K562 (cell line): ENCODE measurements around the gene UNC119B. TPM values are rescaled to one million over a fixed set of nuclear protein-coding genes. Genes with fewer than 3 reads are reported as not detected.

Experiments
- ARID1B ChIP-seq: fragments of 450-650 bp; IDR thresholded peaks from 2 replicates; pipeline ENCODE4 v1.6.1; 2016; ENCODE audit warnings: antibody characterized with exemption, mild to moderate bottlenecking, inconsistent platforms
- E2F8 ChIP-seq: fragments of 450-650 bp; IDR thresholded peaks from 2 replicates; pipeline ENCODE4 v1.7.1; 2018; ENCODE audit warnings: mild to moderate bottlenecking, low read depth; ENCODE audit not compliant: partially characterized antibody
- HDAC6 ChIP-seq: IDR thresholded peaks from 2 replicates; pipeline ENCODE4 v1.6.1; 2012; ENCODE audit warnings: low read depth, mild to moderate bottlenecking, control low read depth, inconsistent platforms, low read length, moderate library complexity
- HMGN3 ChIP-seq: IDR thresholded peaks from 2 replicates; pipeline ENCODE4 v1.6.1; 2011; ENCODE audit warnings: borderline replicate concordance, low read depth, mild to moderate bottlenecking, mixed read lengths, low read length; ENCODE audit not compliant: insufficient read length; ENCODE audit errors: extremely low read depth
- MAFF ChIP-seq: IDR thresholded peaks from 2 replicates; pipeline ENCODE4 v1.6.1; 2012; ENCODE audit warnings: low read length, improper control_type of control experiment
- MEF2A ChIP-seq: IDR thresholded peaks from 2 replicates; pipeline ENCODE4 v1.6.1; 2011; ENCODE audit warnings: low read depth, mild to moderate bottlenecking, low read length, moderate library complexity; ENCODE audit not compliant: control insufficient read depth
- MLX ChIP-seq, 2 experiments: fragments of 450-650 bp in 1 of 2; sonication (generic) in 1 of 2; formaldehyde crosslinking; conservative IDR thresholded peaks; 2 replicates each; pipeline versions ENCODE4 v1.4.0 to v1.8.1; 2020 to 2022; ENCODE audit warnings: mild to moderate bottlenecking in 1 of 2, missing genetic modification reagents in 1 of 2
- NFATC3 ChIP-seq: fragments of 450-650 bp; IDR thresholded peaks from 2 replicates; pipeline ENCODE4 v1.6.1; 2017; ENCODE audit warnings: mild to moderate bottlenecking
- NFE2 ChIP-seq: IDR thresholded peaks from 2 replicates; pipeline ENCODE4 v1.6.1; 2014; ENCODE audit warnings: antibody characterized with exemption, low read depth
- NKRF ChIP-seq: fragments of 450-650 bp; IDR thresholded peaks from 2 replicates; pipeline ENCODE4 v1.6.1; 2016; ENCODE audit warnings: borderline replicate concordance
- PTTG1 ChIP-seq: fragments of 450-650 bp; IDR thresholded peaks from 2 replicates; pipeline ENCODE4 v1.6.1; 2016; ENCODE audit warnings: low read depth, mild to moderate bottlenecking, missing genetic modification characterization, missing compliant biosample characterization
- RREB1 ChIP-seq: fragments of 250-450 bp; sonication (Bioruptor Pico); IDR thresholded peaks from 2 replicates; pipeline ENCODE4 v1.4.0; 2020
- SAP30 ChIP-seq: fragments of 200-600 bp; sonication (generic); IDR thresholded peaks from 2 replicates; pipeline ENCODE4 v1.6.1; 2012; ENCODE audit warnings: borderline replicate concordance, low read depth, mild to moderate bottlenecking, moderate library complexity, low read length, control low read depth, inconsistent platforms; ENCODE audit not compliant: insufficient read depth, poor library complexity, severe bottlenecking
- USF1 ChIP-seq: sonication (generic); formaldehyde crosslinking; IDR thresholded peaks from 2 replicates; pipeline ENCODE4 v1.9.0; 2022; ENCODE audit warnings: mild to moderate bottlenecking, missing genetic modification reagents
- ZNF79 ChIP-seq: fragments of 250-450 bp; sonication (Bioruptor Pico); IDR thresholded peaks from 2 replicates; pipeline ENCODE4 v1.4.0; 2020; ENCODE audit warnings: low read depth, mild to moderate bottlenecking, moderate library complexity
- polyA plus RNA-seq, 8 experiments: library from polyadenylated mRNA; depleted of rRNA in 4 of 8; stranded (reverse) in 5 of 8; unstranded in 3 of 8; fragments of >200 nt; fragmentation: Nextera tagmentation in 2 of 8; fragmentation: Illumina TruSeq in 1 of 8; extraction: Ambion mirVana in 2 of 8; extraction: Trizol in 1 of 8; gene quantifications; 2 replicates each; pipeline versions ENCODE4 v1.2.1 to v1.2.3, GENCODE V29; 2011 to 2014; ENCODE audit warnings: inconsistent platforms in 1 of 8, missing spikeins in 1 of 8
- total RNA-seq, 7 experiments: library from RNA; depleted of rRNA in 6 of 7; stranded (reverse); fragments of >200 nt in 6 of 7; fragmentation: Illumina TruSeq in 2 of 7; extraction: Trizol in 2 of 7; gene quantifications; 2 replicates each; pipeline versions ENCODE4 v1.2.1 to v1.2.3, GENCODE V29; 2011 to 2021; ENCODE audit warnings: low replicate concordance in 1 of 7

Gene UNC119B
- total and polyA plus RNA-seq, 9 of the 15 experiments (the other 6 are each of a cell fraction or from before 2014, with no cell fraction given) = 4.0 to 34.5 (median 15.1) TPM

GRCh38 chr12:120710805-120711296, 593 bp downstream of the UNC119B start (continued):
- no peak for TF ChIP-seq RREB1
- TF ChIP-seq NKRF = no peak
- TF ChIP-seq USF1 (CRISPR knock-in tag) = no peak
- TF ChIP-seq E2F8 = no peak
- no peak for TF ChIP-seq NFATC3
- no peak for TF ChIP-seq NFE2
- no peak for TF ChIP-seq ZNF79 (CRISPR knock-in tag)
- TF ChIP-seq MLX (CRISPR knock-in tag; conservative IDR thresholded peaks at IDR 0.05) = no peak
- TF ChIP-seq ARID1B = no peak
- TF ChIP-seq MEF2A = no peak
- TF ChIP-seq MAFF = no peak
- peak; percentile 18 for TF ChIP-seq SAP30
- no peak for TF ChIP-seq PTTG1
- TF ChIP-seq HDAC6 = no peak
- peak; percentile 21 for TF ChIP-seq HMGN3
